Panc1 (cell line): ENCODE data around the gene CTDSP1.

Experiments
- CTCF ChIP-seq: fragments of 450-650 bp; IDR thresholded peaks from 2 replicates; pipeline ENCODE4 v1.5.1; 2017; ENCODE audit warnings: mild to moderate bottlenecking
- POLR2AphosphoS5 ChIP-seq: IDR thresholded peaks from 2 replicates; pipeline ENCODE4 v1.6.1; 2012; ENCODE audit warnings: mild to moderate bottlenecking, low read depth, low read length, moderate library complexity
- REST ChIP-seq, 2 experiments: IDR thresholded peaks; 2 replicates each; pipeline ENCODE4 v1.6.1; 2011 to 2012; ENCODE audit warnings: low read depth in 2 of 2, control low read depth in 1 of 2, low read length in 1 of 2, mild to moderate bottlenecking in 1 of 2, moderate library complexity in 1 of 2; ENCODE audit not compliant: insufficient read depth in 1 of 2
- SIN3A ChIP-seq: IDR thresholded peaks from 2 replicates; pipeline ENCODE4 v1.6.1; 2012; ENCODE audit warnings: low read depth, mild to moderate bottlenecking, low read length, moderate library complexity, borderline replicate concordance; ENCODE audit not compliant: insufficient read depth

- TF ChIP-seq CTCF (no peak), SIN3A (no peak), POLR2AphosphoS5 (no peak), REST (IDR thresholded peaks at IDR 0.05; ENCODE audit: insufficient read depth in 1 of 2, low read depth in 2 of 2, low read length in 1 of 2) (no peak)
Measured at GRCh38 chr2:218427741-218428140, 28.1 kb downstream of the CTDSP1 start.
